ENCODE results near the gene ZSWIM2.
"Not testable (repeated sequence)": the region's sequence is repeated elsewhere in the genome, so short reads cannot be mapped to it uniquely, and the experiment has no call there.

Gene ZSWIM2

GRCh38 chr2:186848873-186849578, at the start of gene ZSWIM2:
Gene ZSWIM2 (minus strand): TSS chr2:186849170. CDS start chr2:186849130, 40 bp downstream.
- DNase-seq: peak; percentile 93

GRCh38 chr2:186896220-186896619, 47.2 kb upstream of the ZSWIM2 start:
- DNase-seq: not testable (repeated sequence)

GRCh38 chr2:186895451-186895850, 46.5 kb upstream of the ZSWIM2 start:
- no peak for DNase-seq

GRCh38 chr2:186894478-186894877, 45.5 kb upstream of the ZSWIM2 start:
- no peak for DNase-seq

GRCh38 chr2:186892821-186893220, 43.9 kb upstream of the ZSWIM2 start:
- DNase-seq: no peak

GRCh38 chr2:186891185-186891621, 42.2 kb upstream of the ZSWIM2 start:
- no peak for DNase-seq

GRCh38 chr2:186889101-186889879, 40.3 kb upstream of the ZSWIM2 start:
- DNase-seq: no peak

GRCh38 chr2:186887107-186888090, 38.4 kb upstream of the ZSWIM2 start:
- DNase-seq: no peak

- no peak for DNase-seq
Measured at GRCh38 chr2:186884587-186884986, 35.6 kb upstream of the ZSWIM2 start.

- DNase-seq: no peak
Measured at GRCh38 chr2:186883666-186884065, 34.7 kb upstream of the ZSWIM2 start.

- no peak for DNase-seq
Measured at GRCh38 chr2:186882511-186883071, 33.6 kb upstream of the ZSWIM2 start.

- no peak for DNase-seq
Measured at GRCh38 chr2:186881660-186882059, 32.7 kb upstream of the ZSWIM2 start.

- DNase-seq: no peak
Measured at GRCh38 chr2:186879312-186879711, 30.3 kb upstream of the ZSWIM2 start.

GRCh38 chr2:186874713-186875112, 25.7 kb upstream of the ZSWIM2 start:
- DNase-seq: no peak

- DNase-seq: no peak
Measured at GRCh38 chr2:186871881-186872280, 22.9 kb upstream of the ZSWIM2 start.

GRCh38 chr2:186868344-186868743, 19.4 kb upstream of the ZSWIM2 start:
- DNase-seq: peak; percentile 37

- peak; percentile 9 for DNase-seq
Measured at GRCh38 chr2:186862869-186863709, 14.1 kb upstream of the ZSWIM2 start.

GRCh38 chr2:186855216-186855615, 6.2 kb upstream of the ZSWIM2 start:
- no peak for DNase-seq

- no peak for DNase-seq
Measured at GRCh38 chr2:186853951-186854350, 5.0 kb upstream of the ZSWIM2 start.

- peak; percentile 3 for DNase-seq
Measured at GRCh38 chr2:186852508-186852907, 3.5 kb upstream of the ZSWIM2 start.

GRCh38 chr2:186842373-186842772, 6.6 kb downstream of the ZSWIM2 start:
- no peak for DNase-seq

GRCh38 chr2:186841940-186842339, 7.0 kb downstream of the ZSWIM2 start:
- DNase-seq: no peak
